ENCODE results near the gene WIPI1. TPM values are rescaled to one million over a fixed set of nuclear protein-coding genes. Genes with fewer than 3 reads are reported as not detected.

WIPI1 gene
- total RNA-seq, 4 donors from 2014 or later = 71.4 to 131 (median 77.2) TPM

- H3K9me3 ChIP-seq = no peaks in the 10 kb centered on the region
- no peak overlapping the region for H3K4me3 ChIP-seq
- peaks cover 0 to under 1% (median 0%) of the 10 kb centered on the region in 3 donors for H3K36me3 ChIP-seq
- TF ChIP-seq CTCF (IDR thresholded peaks at IDR 0.05) (no peak), EP300 (IDR thresholded peaks at IDR 0.05) (no peak), POLR2A (IDR thresholded peaks at IDR 0.05) (no peak)
- WGBS, 2 donors = 90% methylated on average over 8 of the region's 8 CpGs
- H3K4me1 ChIP-seq = peaks cover 0 to 27% (median 19%) of the 10 kb centered on the region in 4 donors
- H3K27me3 ChIP-seq = no peaks in the 10 kb centered on the region
- DNase-seq (ENCODE audit: low spot score in 2 of 2) = no peak
- no peak overlapping the region for H3K27ac ChIP-seq
Observed at GRCh38 chr17:68375566-68375965, 81.7 kb downstream of the WIPI1 start.

Small RNA genes lying within 50 kb of the gene (small RNA-seq; reads per million reads assigned to genes)
- gene MIR635 = not detected

Other genes starting within 250 kb of the WIPI1 start
- 10 to 100 TPM; 27.6 to 38.2 (median 31.7) TPM for gene AMZ2, start 209.5 kb downstream of the WIPI1 start, total RNA-seq
- gene SLC16A6, start 166.4 kb downstream of the WIPI1 start, total RNA-seq = under 1 TPM in 2 of 4 donors, not detected in 2; 0.20 to 0.90 TPM
- gene ARSG, start 166.0 kb downstream of the WIPI1 start, total RNA-seq = 10 to 100 TPM in 1 of 4 donors, 1 to 10 TPM in 3; 2.1 to 11.4 (median 4.1) TPM
- 100 to 1,000 TPM; 327 to 494 (median 406) TPM for gene PRKAR1A, start 54.9 kb upstream of the WIPI1 start, total RNA-seq
- gene FAM20A, start 143.9 kb upstream of the WIPI1 start, total RNA-seq = 100 to 1,000 TPM in 1 of 4 donors, 10 to 100 TPM in 2, 1 to 10 TPM in 1; 9.4 to 104 (median 25.7) TPM

Data from tibial nerve (tissue), 4 donors.